Measurements from ENCODE around the gene CCDC122. TPM values are rescaled to one million over a fixed set of nuclear protein-coding genes. Genes with fewer than 3 reads are reported as not detected.

The CCDC122 gene
- total and polyA plus RNA-seq, 2 donors (not counting 3 experiments of a cell fraction or from before 2014, with no cell fraction given), result 0.57 to 7.5 TPM

DNA sequence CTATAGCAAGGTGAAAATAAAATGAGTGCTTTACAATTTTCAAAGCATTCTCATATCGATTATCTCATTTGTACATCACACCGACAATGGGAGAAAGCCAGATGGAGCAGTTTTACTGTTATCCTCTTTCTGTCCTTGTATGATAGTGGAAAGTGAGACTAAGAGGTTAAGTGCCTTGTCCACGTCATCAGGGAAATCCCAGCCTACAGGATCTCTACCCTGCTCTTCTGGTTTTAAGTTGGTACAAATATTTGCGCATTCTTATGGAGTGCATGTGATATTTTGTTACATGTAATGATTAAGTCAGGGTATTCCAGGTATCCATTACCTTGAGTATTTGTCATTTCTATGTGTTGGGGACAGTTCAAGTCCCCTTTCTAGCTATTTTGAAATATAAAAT is 80.3 kb downstream of the CCDC122 start:
- no peaks in the 10 kb centered on the region for H3K27me3 ChIP-seq (ENCODE audit: control insufficient read depth in 2 of 2, insufficient read depth in 2 of 2, low read length in 2 of 2)

More for the DNA sequence above, 80.3 kb downstream of the CCDC122 start:
- H3K9me3 ChIP-seq (replicated peaks; ENCODE audit: control insufficient read depth, insufficient read depth, low read length), result no peaks in the 10 kb centered on the region
- BruUV-seq (replicated peaks), result no TSS peak
- H3K27ac ChIP-seq (ENCODE audit: insufficient read depth, low read depth, low read length), result no peak overlapping the region
- H3K4me1 ChIP-seq (ENCODE audit: control insufficient read depth, extremely low read depth, insufficient read depth, low read length), result no peaks in the 10 kb centered on the region
- CTCF ChIA-PET, result no interaction called here
- TF ChIP-seq POLR2AphosphoS5 (IDR thresholded peaks at IDR 0.05; ENCODE audit: insufficient read depth, low read depth, low read length), result no peak
- TF ChIP-seq FOS (IDR thresholded peaks at IDR 0.05; ENCODE audit: borderline replicate concordance, insufficient read depth, low read length), result no peak
- no peak for TF ChIP-seq GATA2 (IDR thresholded peaks at IDR 0.05; ENCODE audit: insufficient read depth, insufficient read length, low read depth, low read length)
- TF ChIP-seq, protein P1, sequence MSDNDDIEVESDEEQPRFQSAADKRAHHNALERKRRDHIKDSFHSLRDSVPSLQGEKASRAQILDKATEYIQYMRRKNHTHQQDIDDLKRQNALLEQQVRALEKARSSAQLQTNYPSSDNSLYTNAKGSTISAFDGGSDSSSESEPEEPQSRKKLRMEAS (IDR thresholded peaks at IDR 0.05; ENCODE audit: insufficient read depth, insufficient read length), result no peak
- no peak for TF ChIP-seq EZH2 (IDR thresholded peaks at IDR 0.05; ENCODE audit: borderline replicate concordance, low read depth, low read length, severe bottlenecking)
- TF ChIP-seq MYC (IDR thresholded peaks at IDR 0.05; ENCODE audit: low read depth, low read length), result no peak
- no peak for TF ChIP-seq POLR2A (IDR thresholded peaks at IDR 0.05; ENCODE audit: low read depth, low read length)
- TF ChIP-seq, protein P2, sequence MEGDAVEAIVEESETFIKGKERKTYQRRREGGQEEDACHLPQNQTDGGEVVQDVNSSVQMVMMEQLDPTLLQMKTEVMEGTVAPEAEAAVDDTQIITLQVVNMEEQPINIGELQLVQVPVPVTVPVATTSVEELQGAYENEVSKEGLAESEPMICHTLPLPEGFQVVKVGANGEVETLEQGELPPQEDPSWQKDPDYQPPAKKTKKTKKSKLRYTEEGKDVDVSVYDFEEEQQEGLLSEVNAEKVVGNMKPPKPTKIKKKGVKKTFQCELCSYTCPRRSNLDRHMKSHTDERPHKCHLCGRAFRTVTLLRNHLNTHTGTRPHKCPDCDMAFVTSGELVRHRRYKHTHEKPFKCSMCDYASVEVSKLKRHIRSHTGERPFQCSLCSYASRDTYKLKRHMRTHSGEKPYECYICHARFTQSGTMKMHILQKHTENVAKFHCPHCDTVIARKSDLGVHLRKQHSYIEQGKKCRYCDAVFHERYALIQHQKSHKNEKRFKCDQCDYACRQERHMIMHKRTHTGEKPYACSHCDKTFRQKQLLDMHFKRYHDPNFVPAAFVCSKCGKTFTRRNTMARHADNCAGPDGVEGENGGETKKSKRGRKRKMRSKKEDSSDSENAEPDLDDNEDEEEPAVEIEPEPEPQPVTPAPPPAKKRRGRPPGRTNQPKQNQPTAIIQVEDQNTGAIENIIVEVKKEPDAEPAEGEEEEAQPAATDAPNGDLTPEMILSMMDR (IDR thresholded peaks at IDR 0.05; ENCODE audit: extremely low read depth in 1 of 2, insufficient read depth in 1 of 2, low read depth in 1 of 2, low read length in 2 of 2), result no peak
- no peak for TF ChIP-seq JUN (IDR thresholded peaks at IDR 0.05; ENCODE audit: borderline replicate concordance, insufficient read depth, insufficient read length, low read depth)
- intact Hi-C loops (cut with micrococcal nuclease) (no loop called here), dilution Hi-C loops (cut with MboI; ENCODE audit: extremely low pct_ligation_motif_present, low sequenced_read_pairs) (no loop called here)
- no peak overlapping the region for H3K9ac ChIP-seq (replicated peaks; ENCODE audit: extremely low read depth, insufficient read depth, low read length)
- H3K79me2 ChIP-seq (ENCODE audit: control insufficient read depth, insufficient read depth, low read length), result no peaks in the 10 kb centered on the region
- no peaks in the 10 kb centered on the region for H3K9me1 ChIP-seq (replicated peaks; ENCODE audit: control insufficient read depth, extremely low read depth, insufficient read depth, low read length)
- no peak for FAIRE-seq
- H4K20me1 ChIP-seq (replicated peaks; ENCODE audit: control insufficient read depth, extremely low read depth, insufficient read depth, low read length), result no peaks in the 10 kb centered on the region
- no peak overlapping the region for H3K4me3 ChIP-seq (replicated peaks in 1 of 3; ENCODE audit: insufficient read depth in 1 of 3, low read depth in 1 of 3, low read length in 3 of 3)
- DNase-seq (ENCODE audit: low read depth, low spot score), result no peak
- no peak overlapping the region for H3K4me2 ChIP-seq (ENCODE audit: insufficient read depth, low read length)
- H3K36me3 ChIP-seq (ENCODE audit: control insufficient read depth in 2 of 2, extremely low read depth in 1 of 2, insufficient read depth in 2 of 2, low read length in 2 of 2), result no peaks in the 10 kb centered on the region
- POLR2A ChIA-PET, result no interaction called here
- H2AFZ ChIP-seq (ENCODE audit: low read depth, low read length), result no peak overlapping the region

Measured in endothelial cell of umbilical vein (primary cell).